Keratinocyte (primary cell): ENCODE data around the gene GP9.

Experiments
- EZH2 ChIP-seq: IDR thresholded peaks from one replicate; pipeline ENCODE4 v1.6.1; 2012; ENCODE audit warnings: inconsistent platforms, mild to moderate bottlenecking, low read length, moderate library complexity
- TF ChIP-seq, protein P1 (sequence below), 3 experiments: IDR thresholded peaks in 1 of 3; conservative IDR thresholded peaks in 1 of 3; optimal IDR thresholded peaks in 1 of 3; 2 replicates in 2 of 3; 3 replicates in 1 of 3; pipeline versions ENCODE3 to v1.5.1; 2011; ENCODE audit warnings: low read length in 3 of 3, mild to moderate bottlenecking in 3 of 3, moderate library complexity in 2 of 3, control low read depth in 1 of 3, inconsistent platforms in 1 of 3; ENCODE audit not compliant: insufficient read depth in 2 of 3; ENCODE audit errors: extremely low read depth in 1 of 3

DNA sequence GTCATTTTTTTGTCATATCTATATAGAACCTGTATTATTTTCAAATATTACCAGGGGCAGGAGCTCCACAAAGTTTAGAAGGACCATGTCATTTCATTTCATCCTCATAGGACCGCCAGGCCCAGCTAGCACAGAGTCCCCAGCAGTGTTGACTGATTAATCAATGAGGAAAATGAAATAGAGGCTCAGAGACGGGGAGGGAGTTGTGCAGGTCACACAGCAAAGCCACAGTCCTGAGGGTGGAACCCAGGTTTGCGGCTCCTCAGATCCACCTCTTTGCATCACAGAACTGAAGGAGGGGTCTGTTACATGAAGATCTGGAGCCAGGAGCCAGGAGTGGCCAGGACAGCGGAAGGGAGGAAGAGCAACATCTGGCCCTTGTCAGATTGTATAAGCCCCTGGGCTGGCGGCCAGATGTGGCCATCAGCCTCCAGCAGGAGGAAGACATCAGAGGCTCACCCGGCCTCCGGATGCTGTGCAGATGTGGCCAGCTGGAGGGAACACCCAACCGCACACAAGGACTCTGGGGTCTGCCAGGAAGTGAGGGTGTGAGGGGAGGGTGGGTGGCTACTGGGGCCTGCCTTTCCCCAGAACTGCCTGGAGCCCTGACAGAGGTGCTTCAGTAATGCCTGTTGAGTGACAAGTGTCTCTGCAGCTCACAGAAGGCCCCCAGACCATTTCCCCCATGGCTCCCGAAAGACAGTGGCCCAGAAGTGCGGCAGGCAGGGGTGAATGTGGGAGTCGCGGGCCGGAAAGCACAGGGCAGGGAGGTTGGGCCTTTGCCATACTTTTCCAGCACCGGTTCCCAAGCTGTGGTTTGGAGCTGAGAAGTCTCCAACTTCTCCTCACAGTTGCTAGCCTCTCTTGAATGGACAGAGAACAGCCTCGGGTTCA is 38.2 kb upstream of the GP9 start:
- TF ChIP-seq, protein P1, sequence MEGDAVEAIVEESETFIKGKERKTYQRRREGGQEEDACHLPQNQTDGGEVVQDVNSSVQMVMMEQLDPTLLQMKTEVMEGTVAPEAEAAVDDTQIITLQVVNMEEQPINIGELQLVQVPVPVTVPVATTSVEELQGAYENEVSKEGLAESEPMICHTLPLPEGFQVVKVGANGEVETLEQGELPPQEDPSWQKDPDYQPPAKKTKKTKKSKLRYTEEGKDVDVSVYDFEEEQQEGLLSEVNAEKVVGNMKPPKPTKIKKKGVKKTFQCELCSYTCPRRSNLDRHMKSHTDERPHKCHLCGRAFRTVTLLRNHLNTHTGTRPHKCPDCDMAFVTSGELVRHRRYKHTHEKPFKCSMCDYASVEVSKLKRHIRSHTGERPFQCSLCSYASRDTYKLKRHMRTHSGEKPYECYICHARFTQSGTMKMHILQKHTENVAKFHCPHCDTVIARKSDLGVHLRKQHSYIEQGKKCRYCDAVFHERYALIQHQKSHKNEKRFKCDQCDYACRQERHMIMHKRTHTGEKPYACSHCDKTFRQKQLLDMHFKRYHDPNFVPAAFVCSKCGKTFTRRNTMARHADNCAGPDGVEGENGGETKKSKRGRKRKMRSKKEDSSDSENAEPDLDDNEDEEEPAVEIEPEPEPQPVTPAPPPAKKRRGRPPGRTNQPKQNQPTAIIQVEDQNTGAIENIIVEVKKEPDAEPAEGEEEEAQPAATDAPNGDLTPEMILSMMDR (optimal IDR thresholded peaks at IDR 0.05 in 1 of 3, IDR thresholded peaks at IDR 0.05 in 1 of 3, conservative IDR thresholded peaks at IDR 0.05 in 1 of 3; ENCODE audit: extremely low read depth in 1 of 3, insufficient read depth in 2 of 3, low read length in 3 of 3) = no peak
- TF ChIP-seq EZH2 = no peak
